Cortex of kidney (tissue), 1 donor: Measurements from ENCODE around the gene TRIM49.
"Not testable (repeated sequence)": the region's sequence is repeated elsewhere in the genome, so short reads cannot be mapped to it uniquely, and the experiment has no call there.

Source experiments
- DNase-seq: peaks from one replicate; lab custom pipeline; 2025; lab: John Stamatoyannopoulos, UW

Gene TRIM49, protein sequence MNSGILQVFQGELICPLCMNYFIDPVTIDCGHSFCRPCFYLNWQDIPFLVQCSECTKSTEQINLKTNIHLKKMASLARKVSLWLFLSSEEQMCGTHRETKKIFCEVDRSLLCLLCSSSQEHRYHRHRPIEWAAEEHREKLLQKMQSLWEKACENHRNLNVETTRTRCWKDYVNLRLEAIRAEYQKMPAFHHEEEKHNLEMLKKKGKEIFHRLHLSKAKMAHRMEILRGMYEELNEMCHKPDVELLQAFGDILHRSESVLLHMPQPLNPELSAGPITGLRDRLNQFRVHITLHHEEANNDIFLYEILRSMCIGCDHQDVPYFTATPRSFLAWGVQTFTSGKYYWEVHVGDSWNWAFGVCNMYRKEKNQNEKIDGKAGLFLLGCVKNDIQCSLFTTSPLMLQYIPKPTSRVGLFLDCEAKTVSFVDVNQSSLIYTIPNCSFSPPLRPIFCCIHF

DNA sequence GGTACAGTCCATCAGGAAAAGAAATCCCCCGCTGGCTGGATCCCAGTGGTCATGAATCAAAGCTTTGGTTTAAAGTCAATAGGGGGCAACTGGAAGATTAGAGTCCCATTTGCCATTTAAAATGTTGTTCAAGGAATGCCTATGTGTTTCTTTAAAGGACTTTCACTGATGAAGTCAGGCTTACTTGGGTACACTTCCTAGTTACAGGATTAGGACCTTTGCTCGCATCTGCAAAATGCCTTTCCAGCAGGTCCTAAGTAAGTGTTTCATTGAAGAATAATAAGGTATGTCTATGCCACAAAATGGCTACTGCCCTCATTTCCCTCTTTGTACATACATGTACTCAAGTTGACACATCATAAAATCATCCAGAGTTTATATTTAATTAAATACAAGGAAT is at the start of gene TRIM49:
Gene TRIM49, minus strand, starts transcription at position 101 of the 400 bp plus-strand sequence. CDS start 4,106 bp downstream, outside the sequence.
- not testable (repeated sequence) for DNase-seq

DNA sequence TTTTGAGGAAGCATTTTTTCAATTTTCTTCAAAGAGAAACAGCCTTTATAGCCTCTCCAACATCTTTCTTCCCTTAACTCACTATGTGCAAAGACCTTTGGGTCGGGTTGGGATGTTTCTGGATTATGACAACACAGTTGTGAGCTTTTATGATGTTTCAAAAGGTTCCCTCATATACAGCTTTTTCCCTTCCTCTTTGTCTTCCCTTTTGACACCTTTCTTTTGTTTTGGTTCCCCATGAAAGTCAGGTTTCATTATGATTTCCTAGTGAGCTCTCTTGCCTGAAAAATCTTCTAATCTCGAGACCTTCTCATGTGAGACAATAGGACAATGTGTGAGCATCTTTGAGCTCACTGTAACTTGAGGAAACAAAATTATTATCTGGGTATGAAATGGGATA is 18.3 kb upstream of the TRIM49 start:
- DNase-seq: not testable (repeated sequence)

DNA sequence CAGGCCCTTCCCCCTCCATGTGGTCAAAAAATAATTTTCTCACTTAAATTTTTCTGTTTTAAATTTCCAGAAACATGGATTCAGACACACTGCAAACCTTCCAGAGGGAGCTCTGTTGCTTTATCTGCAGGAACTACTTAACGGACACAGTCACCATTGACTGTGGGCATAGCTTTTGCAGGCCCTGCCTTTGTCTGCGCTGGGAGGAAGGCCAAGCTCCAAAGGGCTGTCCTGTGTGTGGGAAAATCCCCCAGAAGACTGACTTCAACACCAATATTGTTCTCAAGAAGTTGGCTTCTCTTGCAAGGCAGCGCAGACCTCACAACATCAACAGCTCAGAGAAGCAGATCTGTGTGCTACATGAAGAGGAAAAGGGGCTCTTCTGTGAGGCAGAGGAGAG is 11.6 kb upstream of the TRIM49 start:
- DNase-seq: not testable (repeated sequence)

DNA sequence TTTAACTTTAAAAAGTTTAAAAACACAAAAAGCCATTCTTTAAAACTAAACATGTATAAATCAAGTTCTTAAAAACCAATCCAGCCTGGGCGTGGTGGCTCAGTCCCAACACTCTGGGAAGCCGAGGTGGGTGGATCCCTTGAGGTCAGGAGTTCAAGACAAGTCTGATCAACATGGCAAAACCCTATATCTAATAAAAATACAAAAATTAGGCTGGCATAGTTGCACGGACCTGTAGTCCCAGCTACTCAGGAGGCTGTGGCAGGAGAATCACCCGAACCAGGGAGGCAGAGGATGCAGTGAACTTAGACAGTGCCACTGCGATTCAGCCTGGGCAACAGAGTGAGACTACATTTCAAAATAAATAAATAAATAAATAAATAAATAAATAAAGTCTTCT is 5.2 kb upstream of the TRIM49 start:
- not testable (repeated sequence) for DNase-seq

DNA sequence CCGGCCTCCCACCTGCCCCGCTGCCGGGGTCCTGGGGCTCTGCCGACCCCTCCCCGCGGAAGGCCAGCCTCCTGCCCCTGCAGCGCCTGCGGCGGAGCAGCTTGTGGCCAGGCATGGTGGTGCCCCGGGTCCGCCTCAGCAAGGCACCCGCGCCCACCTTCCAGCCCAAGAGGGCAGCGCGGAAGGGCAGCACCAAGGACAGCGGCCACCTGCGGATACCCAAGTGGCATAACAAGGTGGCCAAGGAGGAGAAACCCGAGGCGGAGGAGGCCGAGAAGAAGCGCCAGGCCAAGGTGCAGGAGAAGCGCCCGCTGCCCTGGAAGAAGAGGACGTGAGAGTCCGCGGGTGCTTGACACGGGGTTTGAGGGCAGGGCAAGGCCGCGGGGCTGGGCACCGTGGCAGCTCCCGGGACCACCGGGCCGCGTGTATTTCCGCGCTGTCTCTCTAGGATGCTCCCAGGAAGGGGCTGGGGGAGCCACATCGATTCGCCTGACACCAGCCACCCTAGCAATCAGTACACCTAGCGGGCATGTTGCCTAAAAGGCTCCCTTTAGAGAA is 20.8 kb downstream of the TRIM49 start:
- not testable (repeated sequence) for DNase-seq

DNA sequence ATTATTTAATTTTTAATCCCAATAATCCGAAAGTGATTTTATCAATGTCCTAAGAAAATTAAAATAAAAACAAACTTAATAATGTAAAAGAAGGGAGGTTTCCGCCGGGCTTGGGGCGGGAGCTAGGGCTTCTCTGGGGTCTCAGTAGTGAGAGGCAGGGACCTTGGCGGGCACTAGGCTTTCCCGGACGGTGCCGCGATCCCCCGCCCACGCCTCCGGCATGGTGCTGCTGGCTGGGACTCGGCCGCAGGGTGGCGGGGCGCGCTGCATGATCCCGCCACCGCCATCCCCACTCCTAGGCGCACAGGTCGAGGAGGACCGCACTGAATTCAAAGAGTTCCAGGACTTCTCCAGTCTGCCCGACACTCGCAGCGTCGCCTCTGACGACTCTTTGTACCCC is 22.6 kb downstream of the TRIM49 start:
- not testable (repeated sequence) for DNase-seq

DNA sequence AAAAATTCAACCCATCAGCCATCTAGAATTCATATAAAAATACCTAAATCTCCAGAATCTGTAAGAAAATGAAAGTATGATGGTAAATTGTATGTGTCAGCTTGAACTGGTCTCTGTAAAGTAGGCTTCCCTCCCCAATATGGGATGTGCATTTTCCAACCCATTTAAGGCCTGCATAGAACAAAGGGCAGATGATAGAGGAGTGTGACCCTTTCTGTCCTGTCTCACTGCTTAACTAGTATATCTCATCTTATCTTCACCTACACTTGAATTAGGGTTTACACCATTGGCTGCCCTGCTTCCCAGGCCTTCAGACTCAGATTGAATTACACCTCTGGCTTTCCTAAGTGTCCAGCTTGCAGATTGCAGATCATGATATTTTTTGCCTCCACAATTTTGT is 57.6 kb downstream of the TRIM49 start:
- not testable (repeated sequence) for DNase-seq
